ENCODE results near the gene TOE1.

Gene TOE1

DNA sequence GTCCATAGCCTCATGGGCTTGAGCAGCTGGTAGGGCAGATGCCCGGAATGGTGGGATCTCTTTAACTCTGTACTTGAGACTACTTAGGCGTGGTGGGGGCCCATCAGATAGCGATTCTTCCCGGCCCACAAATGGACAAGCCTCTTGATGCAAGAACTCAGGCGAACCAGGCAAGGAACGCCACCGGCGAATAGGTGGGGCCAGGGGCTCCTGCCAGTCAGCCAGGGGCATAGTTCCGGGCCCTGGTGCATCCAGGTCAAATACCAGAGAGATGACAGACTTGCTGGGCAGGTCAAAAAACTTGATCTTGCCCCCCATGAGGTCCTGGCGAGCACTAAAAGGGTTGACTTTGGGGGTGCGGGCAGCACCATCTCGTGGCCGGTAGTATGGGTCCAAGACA, 5.0 kb downstream of the TOE1 start:
- peaks cover 6% of the 10 kb centered on the region; the same call in 1 of the 2 replicates for H3K4me1 ChIP-seq (ENCODE audit: low read length)
- TF ChIP-seq EZH2phosphoT487 (IDR thresholded peaks at IDR 0.05; ENCODE audit: low read depth) = no peak
- TF ChIP-seq, protein P1, sequence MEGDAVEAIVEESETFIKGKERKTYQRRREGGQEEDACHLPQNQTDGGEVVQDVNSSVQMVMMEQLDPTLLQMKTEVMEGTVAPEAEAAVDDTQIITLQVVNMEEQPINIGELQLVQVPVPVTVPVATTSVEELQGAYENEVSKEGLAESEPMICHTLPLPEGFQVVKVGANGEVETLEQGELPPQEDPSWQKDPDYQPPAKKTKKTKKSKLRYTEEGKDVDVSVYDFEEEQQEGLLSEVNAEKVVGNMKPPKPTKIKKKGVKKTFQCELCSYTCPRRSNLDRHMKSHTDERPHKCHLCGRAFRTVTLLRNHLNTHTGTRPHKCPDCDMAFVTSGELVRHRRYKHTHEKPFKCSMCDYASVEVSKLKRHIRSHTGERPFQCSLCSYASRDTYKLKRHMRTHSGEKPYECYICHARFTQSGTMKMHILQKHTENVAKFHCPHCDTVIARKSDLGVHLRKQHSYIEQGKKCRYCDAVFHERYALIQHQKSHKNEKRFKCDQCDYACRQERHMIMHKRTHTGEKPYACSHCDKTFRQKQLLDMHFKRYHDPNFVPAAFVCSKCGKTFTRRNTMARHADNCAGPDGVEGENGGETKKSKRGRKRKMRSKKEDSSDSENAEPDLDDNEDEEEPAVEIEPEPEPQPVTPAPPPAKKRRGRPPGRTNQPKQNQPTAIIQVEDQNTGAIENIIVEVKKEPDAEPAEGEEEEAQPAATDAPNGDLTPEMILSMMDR (IDR thresholded peaks at IDR 0.05; ENCODE audit: low read depth, low read length) = no peak
- no peak overlapping the region for H3K4me3 ChIP-seq (ENCODE audit: low read length)
- no peak overlapping the region for H3K4me2 ChIP-seq (ENCODE audit: low read length)
- peaks cover 12% of the 10 kb centered on the region for H3K36me3 ChIP-seq (replicated peaks; ENCODE audit: low read depth, low read length)
- peaks cover 21% of the 10 kb centered on the region for H3K79me2 ChIP-seq (ENCODE audit: low read length)
- no peak overlapping the region for H2AFZ ChIP-seq (ENCODE audit: low read depth, low read length)
- no peaks in the 10 kb centered on the region for H3K9me3 ChIP-seq (ENCODE audit: insufficient read depth, low read length)
- H3K27me3 ChIP-seq (ENCODE audit: low read depth, low read length) = no peaks in the 10 kb centered on the region
- H3K27ac ChIP-seq (ENCODE audit: low read length) = no peak overlapping the region
- no peaks in the 10 kb centered on the region for H4K20me1 ChIP-seq (ENCODE audit: insufficient read depth, low read length)
- no peak overlapping the region for H3K9ac ChIP-seq (ENCODE audit: low read length)

- H2AFZ ChIP-seq (ENCODE audit: low read depth, low read length) = no peak overlapping the region
- no peak overlapping the region for H3K4me3 ChIP-seq (ENCODE audit: low read length)
- TF ChIP-seq, protein P1 (IDR thresholded peaks at IDR 0.05; ENCODE audit: low read depth, low read length) = no peak
- no peak for TF ChIP-seq EZH2phosphoT487 (IDR thresholded peaks at IDR 0.05; ENCODE audit: low read depth)
- H3K4me1 ChIP-seq (ENCODE audit: low read length) = no peaks in the 10 kb centered on the region
- H4K20me1 ChIP-seq (ENCODE audit: insufficient read depth, low read length) = no peaks in the 10 kb centered on the region
- H3K27ac ChIP-seq (ENCODE audit: low read length) = no peak overlapping the region
- H3K4me2 ChIP-seq (ENCODE audit: low read length) = no peak overlapping the region
- H3K79me2 ChIP-seq (ENCODE audit: low read length) = peaks cover 7% of the 10 kb centered on the region
- no peak overlapping the region for H3K9ac ChIP-seq (ENCODE audit: low read length)
- H3K27me3 ChIP-seq (ENCODE audit: low read depth, low read length) = no peaks in the 10 kb centered on the region
- peaks cover 12% of the 10 kb centered on the region for H3K36me3 ChIP-seq (replicated peaks; ENCODE audit: low read depth, low read length)
- no peaks in the 10 kb centered on the region for H3K9me3 ChIP-seq (ENCODE audit: insufficient read depth, low read length)
These were observed 6.5 kb downstream of the TOE1 start for GRCh38 chr1:45346473-45346872.

- H3K4me1 ChIP-seq (ENCODE audit: low read length) = no peaks in the 10 kb centered on the region
- H2AFZ ChIP-seq (ENCODE audit: low read depth, low read length) = no peak overlapping the region
- no peak overlapping the region for H3K4me2 ChIP-seq (ENCODE audit: low read length)
- no peak overlapping the region for H3K9ac ChIP-seq (ENCODE audit: low read length)
- H3K27me3 ChIP-seq (ENCODE audit: low read depth, low read length) = no peaks in the 10 kb centered on the region
- H4K20me1 ChIP-seq (ENCODE audit: insufficient read depth, low read length) = no peaks in the 10 kb centered on the region
- no peak for TF ChIP-seq EZH2phosphoT487 (IDR thresholded peaks at IDR 0.05; ENCODE audit: low read depth)
- TF ChIP-seq, protein P1 (IDR thresholded peaks at IDR 0.05; ENCODE audit: low read depth, low read length) = no peak
- peaks cover 5% of the 10 kb centered on the region for H3K36me3 ChIP-seq (replicated peaks; ENCODE audit: low read depth, low read length)
- no peak overlapping the region for H3K27ac ChIP-seq (ENCODE audit: low read length)
- no peak overlapping the region for H3K4me3 ChIP-seq (ENCODE audit: low read length)
- H3K79me2 ChIP-seq (ENCODE audit: low read length) = no peaks in the 10 kb centered on the region
- no peaks in the 10 kb centered on the region for H3K9me3 ChIP-seq (ENCODE audit: insufficient read depth, low read length)
These were observed 8.1 kb downstream of the TOE1 start for GRCh38 chr1:45348020-45348419.

DNA sequence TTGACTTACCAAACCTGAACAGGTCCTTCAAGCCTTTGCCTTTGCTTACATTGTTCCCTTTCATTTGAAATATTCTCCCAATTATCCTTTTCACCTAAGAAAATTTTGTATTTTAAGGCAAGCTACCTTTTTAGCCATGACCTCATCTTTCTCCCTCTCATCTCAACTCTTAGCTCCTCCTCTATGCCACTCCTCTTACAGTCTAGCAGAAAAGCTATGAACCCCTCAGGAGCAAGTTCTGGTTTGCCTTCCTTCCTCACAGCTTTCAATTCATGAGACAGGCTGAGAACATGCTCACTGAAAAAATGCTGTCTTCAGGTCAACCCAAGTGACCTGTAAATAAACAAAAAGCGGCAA, 8.6 kb downstream of the TOE1 start:
- Histone ChIP-seq H3K27me3 (ENCODE audit: low read depth, low read length) (no peaks in the 10 kb centered on the region), H3K4me2 (ENCODE audit: low read length) (no peak overlapping the region), H3K27ac (ENCODE audit: low read length) (no peak overlapping the region), H3K79me2 (ENCODE audit: low read length) (no peaks in the 10 kb centered on the region), H3K4me3 (ENCODE audit: low read length) (no peak overlapping the region), H3K36me3 (replicated peaks; ENCODE audit: low read depth, low read length) (peaks cover 3% of the 10 kb centered on the region), H4K20me1 (ENCODE audit: insufficient read depth, low read length) (no peaks in the 10 kb centered on the region), H2AFZ (ENCODE audit: low read depth, low read length) (no peak overlapping the region), H3K9ac (ENCODE audit: low read length) (no peak overlapping the region), H3K4me1 (ENCODE audit: low read length) (peaks cover under 1% of the 10 kb centered on the region; the same call in 1 of the 2 replicates), H3K9me3 (ENCODE audit: insufficient read depth, low read length) (no peaks in the 10 kb centered on the region)
- no peak for TF ChIP-seq EZH2phosphoT487 (IDR thresholded peaks at IDR 0.05; ENCODE audit: low read depth)
- TF ChIP-seq, protein P1 (IDR thresholded peaks at IDR 0.05; ENCODE audit: low read depth, low read length) = no peak

Measured in OCI-LY3 (cell line).